GM06990 (cell line): ENCODE results near the gene MRPL1.

Experiments used
- DNase-seq: peaks from one replicate; pipeline ENCODE4 v3.0.0-alpha.2; 2011; ENCODE audit not compliant: insufficient read length; ENCODE audit errors: extremely low read depth
- H3K27me3 ChIP-seq: replicated peaks from 2 replicates; pipeline ENCODE4 v1.6.0; 2011; ENCODE audit warnings: low read length; ENCODE audit not compliant: control insufficient read depth, insufficient read depth
- H3K36me3 ChIP-seq: 2 replicates; pipeline ENCODE4 v1.5.1; 2011; ENCODE audit warnings: low read length; ENCODE audit not compliant: control insufficient read depth, insufficient read depth
- H3K4me3 ChIP-seq: replicated peaks from 2 replicates; pipeline ENCODE4 v1.5.1; 2011; ENCODE audit warnings: low read depth, mild to moderate bottlenecking, control low read depth, low read length
- CTCF ChIP-seq: IDR thresholded peaks from 2 replicates; pipeline ENCODE4 v1.5.1; 2011; ENCODE audit warnings: low read length, control low read depth, mild to moderate bottlenecking, inconsistent platforms; ENCODE audit not compliant: insufficient read depth, poor library complexity, severe bottlenecking

MRPL1 gene

GRCh38 chr4:77818602-77819403 is 43.8 kb upstream of the MRPL1 start, which contains the start of gene CNOT6L:
Gene CNOT6L, minus strand, starts transcription at chr4:77819368. Its CDS starts 60 bp downstream, at chr4:77819308.
- no peaks in the 10 kb centered on the region for H3K27me3 ChIP-seq
- no peaks in the 10 kb centered on the region for H3K36me3 ChIP-seq
- H3K4me3 ChIP-seq, result peak within 1 kb of the TSS; percentile 97
- no peak for TF ChIP-seq CTCF
- DNase-seq, result peak; percentile 83

- no peak for TF ChIP-seq CTCF
- peak overlapping the region; percentile 97 for H3K4me3 ChIP-seq
- no peaks in the 10 kb centered on the region for H3K36me3 ChIP-seq
- DNase-seq, result no peak
- no peaks in the 10 kb centered on the region for H3K27me3 ChIP-seq
These were observed 43.2 kb upstream of the MRPL1 start for GRCh38 chr4:77819404-77819842.

- Histone ChIP-seq H3K27me3 (no peaks in the 10 kb centered on the region), H3K36me3 (no peaks in the 10 kb centered on the region), H3K4me3 (peak overlapping the region; percentile 97)
- TF ChIP-seq CTCF, result no peak
- peak; percentile 92 for DNase-seq
These were observed 42.6 kb upstream of the MRPL1 start for GRCh38 chr4:77819843-77820648.

GRCh38 chr4:77820649-77821561 is 41.7 kb upstream of the MRPL1 start:
- Histone ChIP-seq H3K4me3 (peak overlapping the region; percentile 97), H3K36me3 (no peaks in the 10 kb centered on the region), H3K27me3 (no peaks in the 10 kb centered on the region)
- no peak for TF ChIP-seq CTCF
- DNase-seq, result no peak

- no peak for DNase-seq
- TF ChIP-seq CTCF, result no peak
- Histone ChIP-seq H3K4me3 (no peak overlapping the region), H3K36me3 (no peaks in the 10 kb centered on the region), H3K27me3 (no peaks in the 10 kb centered on the region)
These were observed 40.9 kb upstream of the MRPL1 start for GRCh38 chr4:77821775-77822174.
